ENCODE results near the gene NEO1. TPM values are rescaled to one million over a fixed set of nuclear protein-coding genes. Genes with fewer than 3 reads are reported as not detected.

Gene NEO1
- total RNA-seq, 1 donor = 55.4 TPM

GRCh38 chr15:73346735-73347312 is 294.6 kb downstream of the NEO1 start:
- DNase-seq (ENCODE audit: insufficient read length, low spot score, missing footprints) = no peak

GRCh38 chr15:73349191-73349590 is 296.9 kb downstream of the NEO1 start:
- no peak for DNase-seq (ENCODE audit: insufficient read length, low spot score, missing footprints)
- no peaks in the 10 kb centered on the region for H3K4me1 ChIP-seq (ENCODE audit: insufficient read depth, low read length)
- peaks cover 17% of the 10 kb centered on the region for H3K27me3 ChIP-seq (ENCODE audit: insufficient read depth, low read length)
- H3K4me3 ChIP-seq (ENCODE audit: insufficient read depth, low read length) = no peak overlapping the region
- H3K79me2 ChIP-seq (ENCODE audit: insufficient read depth, low read length) = no peaks in the 10 kb centered on the region
- H3K36me3 ChIP-seq (ENCODE audit: insufficient read depth, low read length) = no peaks in the 10 kb centered on the region
- no peak for TF ChIP-seq CTCF (IDR thresholded peaks at IDR 0.05; ENCODE audit: extremely low read depth, low read depth, low read length)
- H3K9me3 ChIP-seq (ENCODE audit: low read depth, low read length) = no peaks in the 10 kb centered on the region
- H3K4me2 ChIP-seq (ENCODE audit: insufficient read depth, low read length) = no peak overlapping the region
- H2AFZ ChIP-seq (ENCODE audit: low read length) = no peak overlapping the region
- H3K27ac ChIP-seq (ENCODE audit: low read depth, low read length) = no peak overlapping the region
- no peaks in the 10 kb centered on the region for H4K20me1 ChIP-seq (ENCODE audit: insufficient read depth, low read length)

More at GRCh38 chr15:73346735-73347312, 294.6 kb downstream of the NEO1 start:
- Histone ChIP-seq H3K79me2 (ENCODE audit: insufficient read depth, low read length) (no peaks in the 10 kb centered on the region), H3K27me3 (ENCODE audit: insufficient read depth, low read length) (peaks cover 17% of the 10 kb centered on the region), H3K27ac (ENCODE audit: low read depth, low read length) (no peak overlapping the region), H3K4me3 (ENCODE audit: insufficient read depth, low read length) (no peak overlapping the region), H3K9me3 (ENCODE audit: low read depth, low read length) (peaks cover 3% of the 10 kb centered on the region), H4K20me1 (ENCODE audit: insufficient read depth, low read length) (no peaks in the 10 kb centered on the region), H3K4me1 (ENCODE audit: insufficient read depth, low read length) (no peaks in the 10 kb centered on the region), H3K36me3 (ENCODE audit: insufficient read depth, low read length) (no peaks in the 10 kb centered on the region), H2AFZ (ENCODE audit: low read length) (no peak overlapping the region), H3K4me2 (ENCODE audit: insufficient read depth, low read length) (no peak overlapping the region)
- no peak for TF ChIP-seq CTCF (IDR thresholded peaks at IDR 0.05; ENCODE audit: extremely low read depth, low read depth, low read length)

- H3K4me3 ChIP-seq (ENCODE audit: insufficient read depth, low read length) = no peak overlapping the region
- no peak overlapping the region for H3K4me2 ChIP-seq (ENCODE audit: insufficient read depth, low read length)
- no peak overlapping the region for H2AFZ ChIP-seq (ENCODE audit: low read length)
These were observed 299.8 kb downstream of the NEO1 start for GRCh38 chr15:73352082-73352481.

GRCh38 chr15:73353734-73354133 is 301.5 kb downstream of the NEO1 start:
- no peaks in the 10 kb centered on the region for H4K20me1 ChIP-seq (ENCODE audit: insufficient read depth, low read length)
- no peak overlapping the region for H3K4me3 ChIP-seq (ENCODE audit: insufficient read depth, low read length)
- no peak overlapping the region for H3K4me2 ChIP-seq (ENCODE audit: insufficient read depth, low read length)
- H3K9me3 ChIP-seq (ENCODE audit: low read depth, low read length) = no peaks in the 10 kb centered on the region
- H3K36me3 ChIP-seq (ENCODE audit: insufficient read depth, low read length) = no peaks in the 10 kb centered on the region
- H3K27me3 ChIP-seq (ENCODE audit: insufficient read depth, low read length) = peaks cover 28% of the 10 kb centered on the region
- no peak overlapping the region for H3K27ac ChIP-seq (ENCODE audit: low read depth, low read length)
- no peak for TF ChIP-seq CTCF (IDR thresholded peaks at IDR 0.05; ENCODE audit: extremely low read depth, low read depth, low read length)
- H2AFZ ChIP-seq (ENCODE audit: low read length) = no peak overlapping the region
- DNase-seq (ENCODE audit: insufficient read length, low spot score, missing footprints) = no peak
- H3K4me1 ChIP-seq (ENCODE audit: insufficient read depth, low read length) = no peaks in the 10 kb centered on the region
- no peaks in the 10 kb centered on the region for H3K79me2 ChIP-seq (ENCODE audit: insufficient read depth, low read length)

More at GRCh38 chr15:73352082-73352481, 299.8 kb downstream of the NEO1 start:
- no peak overlapping the region for H3K27ac ChIP-seq (ENCODE audit: low read depth, low read length)
- peaks cover 17% of the 10 kb centered on the region for H3K27me3 ChIP-seq (ENCODE audit: insufficient read depth, low read length)
- no peaks in the 10 kb centered on the region for H3K79me2 ChIP-seq (ENCODE audit: insufficient read depth, low read length)
- H4K20me1 ChIP-seq (ENCODE audit: insufficient read depth, low read length) = no peaks in the 10 kb centered on the region
- no peaks in the 10 kb centered on the region for H3K36me3 ChIP-seq (ENCODE audit: insufficient read depth, low read length)
- no peak for TF ChIP-seq CTCF (IDR thresholded peaks at IDR 0.05; ENCODE audit: extremely low read depth, low read depth, low read length)
- H3K4me1 ChIP-seq (ENCODE audit: insufficient read depth, low read length) = no peaks in the 10 kb centered on the region
- DNase-seq (ENCODE audit: insufficient read length, low spot score, missing footprints) = no peak
- no peaks in the 10 kb centered on the region for H3K9me3 ChIP-seq (ENCODE audit: low read depth, low read length)

Measured in osteoblast (primary cell).